Measurements from ENCODE around the gene DGKZ.

Gene DGKZ

GRCh38 chr11:46351148-46351547 lies 3.9 kb downstream of the DGKZ start:
- no peaks in the 10 kb centered on the region for H3K9me3 ChIP-seq (ENCODE audit: control extremely low read depth in 1 of 5, control insufficient read depth in 4 of 5, insufficient read depth in 2 of 5, low read depth in 1 of 5, low read length in 4 of 5)
- POLR2A ChIA-PET = no interaction called here
- no peak overlapping the region for H3K4me3 ChIP-seq (ENCODE audit: control insufficient read depth in 1 of 7, extremely low read depth in 1 of 7, insufficient read depth in 4 of 7, low read depth in 2 of 7, low read length in 6 of 7)

GRCh38 chr11:46351606-46352005 lies 4.3 kb downstream of the DGKZ start:
- peaks cover 2 to 48% (median 21%) of the 10 kb centered on the region in 4 experiments for H3K36me3 ChIP-seq (ENCODE audit: control insufficient read depth in 4 of 4, insufficient read depth in 4 of 4, low read length in 3 of 4)
- H3K4me3 ChIP-seq (ENCODE audit: control insufficient read depth in 1 of 7, extremely low read depth in 1 of 7, insufficient read depth in 4 of 7, low read depth in 2 of 7, low read length in 6 of 7) = peak overlapping the region in 1 of 7 experiments; percentile 5
- ChIA-PET CTCF (interaction anchor here (0.9 to 42.2 kb wide), 14 partner anchors 3 to 265 kb away, joined by 3 to 1037 read pairs (median 4); partner anchors contain the start of genes CHRM4, DGKZ and MDK), POLR2A (interaction anchor here (0.6 to 0.8 kb wide), 2 partner anchors 17 to 288 kb away, joined by 3 read pairs; no protein-coding TSS in a partner anchor)
- no peaks in the 10 kb centered on the region for H3K27me3 ChIP-seq (replicated peaks in 2 of 5; ENCODE audit: control insufficient read depth in 4 of 5, insufficient read depth in 5 of 5, low read length in 4 of 5)
- no peak for DNase-seq
- H3K27ac ChIP-seq (ENCODE audit: insufficient read depth in 1 of 2, low read depth in 1 of 2, low read length in 2 of 2, poor library complexity in 1 of 2, severe bottlenecking in 2 of 2) = peak overlapping the region; percentile 38 to 56
- no peaks in the 10 kb centered on the region for H3K9me3 ChIP-seq (ENCODE audit: control extremely low read depth in 1 of 5, control insufficient read depth in 4 of 5, insufficient read depth in 2 of 5, low read depth in 1 of 5, low read length in 4 of 5)
- H3K4me1 ChIP-seq (ENCODE audit: control extremely low read depth in 1 of 4, control insufficient read depth in 4 of 4, insufficient read depth in 4 of 4, low read length in 3 of 4) = peaks cover 14 to 73% (median 62%) of the 10 kb centered on the region in 4 experiments
- WGBS (ENCODE audit: insufficient coverage) = 80% methylated on average over 5 of the region's 5 CpGs

More at GRCh38 chr11:46351148-46351547, 3.9 kb downstream of the DGKZ start:
- 92% methylated on average over 8 of the region's 8 CpGs for WGBS (ENCODE audit: insufficient coverage)
- H3K4me1 ChIP-seq (ENCODE audit: control extremely low read depth in 1 of 4, control insufficient read depth in 4 of 4, insufficient read depth in 4 of 4, low read length in 3 of 4) = peaks cover 17 to 73% (median 64%) of the 10 kb centered on the region in 4 experiments
- no peak for DNase-seq
- H3K36me3 ChIP-seq (ENCODE audit: control insufficient read depth in 4 of 4, insufficient read depth in 4 of 4, low read length in 3 of 4) = peaks cover under 1 to 44% (median 19%) of the 10 kb centered on the region in 4 experiments
- H3K27me3 ChIP-seq (replicated peaks in 2 of 5; ENCODE audit: control insufficient read depth in 4 of 5, insufficient read depth in 5 of 5, low read length in 4 of 5) = no peaks in the 10 kb centered on the region
- CTCF ChIA-PET = interaction anchor here (0.8 to 42.2 kb wide), 12 partner anchors 3 to 265 kb away, joined by 3 to 1037 read pairs (median 4); partner anchors contain the start of genes DGKZ and MDK
- H3K27ac ChIP-seq (ENCODE audit: insufficient read depth in 1 of 2, low read depth in 1 of 2, low read length in 2 of 2, poor library complexity in 1 of 2, severe bottlenecking in 2 of 2) = peak overlapping the region; percentile 38 to 56

GRCh38 chr11:46352063-46352841 lies 5.0 kb downstream of the DGKZ start:
- Histone ChIP-seq H3K4me3 (ENCODE audit: control insufficient read depth in 1 of 7, extremely low read depth in 1 of 7, insufficient read depth in 4 of 7, low read depth in 2 of 7, low read length in 6 of 7) (peak overlapping the region in 1 of 7 experiments; percentile 5), H3K4me1 (ENCODE audit: control extremely low read depth in 1 of 4, control insufficient read depth in 4 of 4, insufficient read depth in 4 of 4, low read length in 3 of 4) (peaks cover 11 to 75% (median 64%) of the 10 kb centered on the region in 4 experiments), H3K9me3 (ENCODE audit: control extremely low read depth in 1 of 5, control insufficient read depth in 4 of 5, insufficient read depth in 2 of 5, low read depth in 1 of 5, low read length in 4 of 5) (no peaks in the 10 kb centered on the region), H3K27me3 (replicated peaks in 2 of 5; ENCODE audit: control insufficient read depth in 4 of 5, insufficient read depth in 5 of 5, low read length in 4 of 5) (no peaks in the 10 kb centered on the region), H3K36me3 (ENCODE audit: control insufficient read depth in 4 of 4, insufficient read depth in 4 of 4, low read length in 3 of 4) (peaks cover 2 to 50% (median 22%) of the 10 kb centered on the region in 4 experiments), H3K27ac (ENCODE audit: insufficient read depth in 1 of 2, low read depth in 1 of 2, low read length in 2 of 2, poor library complexity in 1 of 2, severe bottlenecking in 2 of 2) (peak overlapping the region in 1 of 2 experiments; percentile 56)
- 60% methylated on average over 29 of the region's 33 CpGs for WGBS (ENCODE audit: insufficient coverage)
- DNase-seq = peak; percentile 70 to 81 (median 80)
- POLR2A ChIA-PET = interaction anchor here (0.6 to 0.8 kb wide), 2 partner anchors 17 to 289 kb away, joined by 3 read pairs; no protein-coding TSS in a partner anchor
- CTCF ChIA-PET = interaction anchor here (0.9 to 42.2 kb wide), 15 partner anchors 4 to 264 kb away, joined by 3 to 1037 read pairs (median 4); partner anchors contain the start of genes CHRM4, DGKZ and MDK

- ChIA-PET POLR2A (interaction anchor here (1.3 to 1.4 kb wide), 2 partner anchors 11 to 13 kb away, joined by 3 to 4 read pairs; no protein-coding TSS in a partner anchor), CTCF (interaction anchor here (0.6 to 42.2 kb wide), 8 partner anchors 5 to 225 kb away, joined by 3 to 1037 read pairs (median 4); partner anchors contain the start of genes DGKZ and MDK)
- Histone ChIP-seq H3K27me3 (replicated peaks in 2 of 5; ENCODE audit: control insufficient read depth in 4 of 5, insufficient read depth in 5 of 5, low read length in 4 of 5) (no peaks in the 10 kb centered on the region), H3K9me3 (ENCODE audit: control extremely low read depth in 1 of 5, control insufficient read depth in 4 of 5, insufficient read depth in 2 of 5, low read depth in 1 of 5, low read length in 4 of 5) (no peaks in the 10 kb centered on the region), H3K4me1 (ENCODE audit: control extremely low read depth in 1 of 4, control insufficient read depth in 4 of 4, insufficient read depth in 4 of 4, low read length in 3 of 4) (peaks cover 9 to 75% (median 63%) of the 10 kb centered on the region in 4 experiments), H3K27ac (ENCODE audit: insufficient read depth in 1 of 2, low read depth in 1 of 2, low read length in 2 of 2, poor library complexity in 1 of 2, severe bottlenecking in 2 of 2) (peak overlapping the region in 1 of 2 experiments; percentile 56), H3K4me3 (ENCODE audit: control insufficient read depth in 1 of 7, extremely low read depth in 1 of 7, insufficient read depth in 4 of 7, low read depth in 2 of 7, low read length in 6 of 7) (no peak overlapping the region), H3K36me3 (ENCODE audit: control insufficient read depth in 4 of 4, insufficient read depth in 4 of 4, low read length in 3 of 4) (peaks cover 2 to 50% (median 22%) of the 10 kb centered on the region in 4 experiments)
- no peak for DNase-seq
- 79% methylated on average over 4 of the region's 9 CpGs for WGBS (ENCODE audit: insufficient coverage)
These were observed 6.4 kb downstream of the DGKZ start for GRCh38 chr11:46353698-46354097.

GRCh38 chr11:46356924-46357482 lies 9.7 kb downstream of the DGKZ start:
- CTCF ChIA-PET = interaction anchor here (0.6 to 42.2 kb wide), 3 partner anchors 5 to 32 kb away, joined by 3 to 1037 read pairs (median 1037); partner anchors contain the start of genes DGKZ and MDK
- peaks cover 5 to 58% (median 50%) of the 10 kb centered on the region in 4 experiments for H3K4me1 ChIP-seq (ENCODE audit: control extremely low read depth in 1 of 4, control insufficient read depth in 4 of 4, insufficient read depth in 4 of 4, low read length in 3 of 4)
- peak overlapping the region in 1 of 7 experiments; percentile 11 for H3K4me3 ChIP-seq (ENCODE audit: control insufficient read depth in 1 of 7, extremely low read depth in 1 of 7, insufficient read depth in 4 of 7, low read depth in 2 of 7, low read length in 6 of 7)

GRCh38 chr11:46357483-46357936 lies 10.2 kb downstream of the DGKZ start:
- peaks cover 5 to 58% (median 50%) of the 10 kb centered on the region in 4 experiments for H3K4me1 ChIP-seq (ENCODE audit: control extremely low read depth in 1 of 4, control insufficient read depth in 4 of 4, insufficient read depth in 4 of 4, low read length in 3 of 4)
- H3K4me3 ChIP-seq (ENCODE audit: control insufficient read depth in 1 of 7, extremely low read depth in 1 of 7, insufficient read depth in 4 of 7, low read depth in 2 of 7, low read length in 6 of 7) = peak overlapping the region in 1 of 7 experiments; percentile 11
- CTCF ChIA-PET = interaction anchor here (0.6 to 42.2 kb wide), 3 partner anchors 4 to 32 kb away, joined by 3 to 1037 read pairs (median 1037); partner anchors contain the start of genes DGKZ and MDK
- no peak for DNase-seq
- peak overlapping the region; percentile 15 to 54 for H3K27ac ChIP-seq (ENCODE audit: insufficient read depth in 1 of 2, low read depth in 1 of 2, low read length in 2 of 2, poor library complexity in 1 of 2, severe bottlenecking in 2 of 2)
- H3K9me3 ChIP-seq (ENCODE audit: control extremely low read depth in 1 of 5, control insufficient read depth in 4 of 5, insufficient read depth in 2 of 5, low read depth in 1 of 5, low read length in 4 of 5) = no peaks in the 10 kb centered on the region
- peaks cover 2 to 29% (median 16%) of the 10 kb centered on the region in 4 experiments for H3K36me3 ChIP-seq (ENCODE audit: control insufficient read depth in 4 of 4, insufficient read depth in 4 of 4, low read length in 3 of 4)
- H3K27me3 ChIP-seq (replicated peaks in 2 of 5; ENCODE audit: control insufficient read depth in 4 of 5, insufficient read depth in 5 of 5, low read length in 4 of 5) = no peaks in the 10 kb centered on the region
- POLR2A ChIA-PET = no interaction called here
- 91% methylated on average over 11 of the region's 11 CpGs for WGBS (ENCODE audit: insufficient coverage)

More at GRCh38 chr11:46356924-46357482, 9.7 kb downstream of the DGKZ start:
- Histone ChIP-seq H3K36me3 (ENCODE audit: control insufficient read depth in 4 of 4, insufficient read depth in 4 of 4, low read length in 3 of 4) (peaks cover 2 to 28% (median 16%) of the 10 kb centered on the region in 4 experiments), H3K27ac (ENCODE audit: insufficient read depth in 1 of 2, low read depth in 1 of 2, low read length in 2 of 2, poor library complexity in 1 of 2, severe bottlenecking in 2 of 2) (peak overlapping the region; percentile 15 to 54), H3K9me3 (ENCODE audit: control extremely low read depth in 1 of 5, control insufficient read depth in 4 of 5, insufficient read depth in 2 of 5, low read depth in 1 of 5, low read length in 4 of 5) (no peaks in the 10 kb centered on the region), H3K27me3 (replicated peaks in 2 of 5; ENCODE audit: control insufficient read depth in 4 of 5, insufficient read depth in 5 of 5, low read length in 4 of 5) (no peaks in the 10 kb centered on the region)
- DNase-seq = peak in 1 of 3 donors; percentile 38
- POLR2A ChIA-PET = interaction anchor here (0.9 kb wide), 1 partner anchor 10 kb away, joined by 3 read pairs; no protein-coding TSS in a partner anchor
- 94% methylated on average over 3 of the region's 7 CpGs for WGBS (ENCODE audit: insufficient coverage)
